Left ventricle myocardium inferior (tissue), 1 donor: ENCODE measurements around the gene SSPN. TPM values are rescaled to one million over a fixed set of nuclear protein-coding genes. Genes with fewer than 3 reads are reported as not detected.

ENCODE experiments used
- DNase-seq: peaks from one replicate; pipeline ENCODE4 v3.0.0-alpha.2; 2020
- H3K27ac ChIP-seq: fragments of 200-600 bp; replicated peaks from 2 replicates; pipeline ENCODE4 v1.8.0; 2021
- H3K27me3 ChIP-seq: fragments of 200-600 bp; 2 replicates; pipeline ENCODE4 v1.8.0; 2021; ENCODE audit warnings: low read depth
- H3K36me3 ChIP-seq: fragments of 200-600 bp; 2 replicates; pipeline ENCODE4 v1.8.0; 2021
- H3K4me1 ChIP-seq: fragments of 200-600 bp; 2 replicates; pipeline ENCODE4 v1.8.0; 2021
- H3K4me3 ChIP-seq: fragments of 200-600 bp; 2 replicates; pipeline ENCODE4 v1.8.0; 2021; ENCODE audit warnings: mild to moderate bottlenecking, moderate library complexity
- H3K9me3 ChIP-seq: fragments of 200-600 bp; replicated peaks from 2 replicates; pipeline ENCODE4 v1.8.0; 2021
- CTCF ChIP-seq: fragments of 200-600 bp; IDR thresholded peaks from 2 replicates; pipeline ENCODE4 v1.8.0; 2021; ENCODE audit warnings: antibody characterized with exemption, mild to moderate bottlenecking, borderline replicate concordance
- intact Hi-C: fragments of 100-400 bp; cut with micrococcal nuclease; formaldehyde crosslinking; loops from one replicate; pipeline ENCODE4 v1.11.0; 2022
- total RNA-seq: library from RNA; stranded (reverse); fragmentation: NEBNext Ultra II Directional; extraction: Animal tissue kit (Norgen Biotek cat#: 25700); gene quantifications from one replicate; pipeline ENCODE4 v1.2.1, GENCODE V29; 2021
- donor health status: DM: no; HTN: yes; CAD: no; lungs with severe emphysema.

The SSPN gene
- total RNA-seq, 1 donor from 2014 or later: 67.4 TPM

GRCh38 chr12:26187014-26187798, 8.2 kb upstream of the SSPN start:
- Histone ChIP-seq H3K4me1 (no peaks in the 10 kb centered on the region), H3K4me3 (no peak overlapping the region), H3K36me3 (no peaks in the 10 kb centered on the region), H3K9me3 (no peaks in the 10 kb centered on the region), H3K27me3 (no peaks in the 10 kb centered on the region), H3K27ac (no peak overlapping the region)
- DNase-seq: no peak
- peak; percentile 23 for TF ChIP-seq CTCF
- intact Hi-C loops: no loop called here

- no peaks in the 10 kb centered on the region for H3K9me3 ChIP-seq
- intact Hi-C loops: no loop called here
Observed at GRCh38 chr12:26188127-26188526, 7.2 kb upstream of the SSPN start.

GRCh38 chr12:26188641-26189040, 6.7 kb upstream of the SSPN start:
- Histone ChIP-seq H3K27me3 (no peaks in the 10 kb centered on the region), H3K9me3 (no peaks in the 10 kb centered on the region), H3K4me1 (no peaks in the 10 kb centered on the region), H3K4me3 (no peak overlapping the region), H3K36me3 (no peaks in the 10 kb centered on the region), H3K27ac (no peak overlapping the region)
- intact Hi-C loops: no loop called here
- DNase-seq: no peak
- TF ChIP-seq CTCF: no peak

More at GRCh38 chr12:26188127-26188526, 7.2 kb upstream of the SSPN start:
- H3K36me3 ChIP-seq: no peaks in the 10 kb centered on the region
- H3K4me1 ChIP-seq: no peaks in the 10 kb centered on the region
- no peak overlapping the region for H3K4me3 ChIP-seq
- H3K27me3 ChIP-seq: no peaks in the 10 kb centered on the region
- DNase-seq: no peak
- no peak for TF ChIP-seq CTCF
- H3K27ac ChIP-seq: no peak overlapping the region

GRCh38 chr12:26192142-26192541, 3.2 kb upstream of the SSPN start:
- no peaks in the 10 kb centered on the region for H3K27me3 ChIP-seq
- DNase-seq: no peak
- peaks cover 25% of the 10 kb centered on the region for H3K4me1 ChIP-seq
- no peak overlapping the region for H3K27ac ChIP-seq
- H3K4me3 ChIP-seq: no peak overlapping the region
- no peaks in the 10 kb centered on the region for H3K36me3 ChIP-seq
- no peaks in the 10 kb centered on the region for H3K9me3 ChIP-seq
- TF ChIP-seq CTCF: no peak
- intact Hi-C loops: loop anchor here (10.0 kb wide), 1 partner anchor 67 kb away; the partner anchor contains the start of gene BHLHE41

GRCh38 chr12:26193539-26193938, 1.8 kb upstream of the SSPN start:
- TF ChIP-seq CTCF: no peak
- intact Hi-C loops: loop anchor here (10.0 kb wide), 1 partner anchor 69 kb away; the partner anchor contains the start of gene BHLHE41

More at GRCh38 chr12:26193539-26193938, 1.8 kb upstream of the SSPN start:
- Histone ChIP-seq H3K4me1 (peaks cover 39% of the 10 kb centered on the region), H3K27ac (no peak overlapping the region), H3K4me3 (no peak overlapping the region), H3K9me3 (no peaks in the 10 kb centered on the region), H3K36me3 (no peaks in the 10 kb centered on the region), H3K27me3 (no peaks in the 10 kb centered on the region)
- no peak for DNase-seq
